ENCODE results near the gene CASP5.

CASP5 gene

GRCh38 chr11:105003151-105003550 lies 19.8 kb downstream of the CASP5 start:
- no peak for DNase-seq
- TF ChIP-seq GATA1 (IDR thresholded peaks at IDR 0.05; ENCODE audit: low read depth, low read length), result no peak
- no peak for TF ChIP-seq POLR2A (IDR thresholded peaks at IDR 0.05; ENCODE audit: low read length)

GRCh38 chr11:105000797-105001196 lies 22.2 kb downstream of the CASP5 start:
- DNase-seq, result peak; percentile 37 to 56
- TF ChIP-seq POLR2A (IDR thresholded peaks at IDR 0.05; ENCODE audit: low read length) (no peak), GATA1 (IDR thresholded peaks at IDR 0.05; ENCODE audit: low read depth, low read length) (no peak)

GRCh38 chr11:105000167-105000566 lies 22.8 kb downstream of the CASP5 start:
- peak; percentile 3 to 4 for DNase-seq
- TF ChIP-seq GATA1 (IDR thresholded peaks at IDR 0.05; ENCODE audit: low read depth, low read length) (no peak), POLR2A (IDR thresholded peaks at IDR 0.05; ENCODE audit: low read length) (no peak)

- DNase-seq, result no peak
- TF ChIP-seq GATA1 (IDR thresholded peaks at IDR 0.05; ENCODE audit: low read depth, low read length), result no peak
- no peak for TF ChIP-seq POLR2A (IDR thresholded peaks at IDR 0.05; ENCODE audit: low read length)
Observed at GRCh38 chr11:104999721-105000120, 23.2 kb downstream of the CASP5 start.

GRCh38 chr11:104997288-104997687 lies 25.7 kb downstream of the CASP5 start:
- TF ChIP-seq GATA1 (IDR thresholded peaks at IDR 0.05; ENCODE audit: low read depth, low read length) (no peak), POLR2A (IDR thresholded peaks at IDR 0.05; ENCODE audit: low read length) (no peak)

GRCh38 chr11:104995001-104995408 lies 28.0 kb downstream of the CASP5 start:
- TF ChIP-seq POLR2A (IDR thresholded peaks at IDR 0.05; ENCODE audit: low read length) (no peak), GATA1 (IDR thresholded peaks at IDR 0.05; ENCODE audit: low read depth, low read length) (no peak)
- DNase-seq, result no peak

More at GRCh38 chr11:104997288-104997687, 25.7 kb downstream of the CASP5 start:
- no peak for DNase-seq

- DNase-seq, result no peak
- TF ChIP-seq POLR2A (IDR thresholded peaks at IDR 0.05; ENCODE audit: low read length) (no peak), GATA1 (IDR thresholded peaks at IDR 0.05; ENCODE audit: low read depth, low read length) (no peak)
Observed at GRCh38 chr11:104992781-104993180, 30.2 kb downstream of the CASP5 start.

- no peak for TF ChIP-seq GATA1 (IDR thresholded peaks at IDR 0.05; ENCODE audit: low read depth, low read length)
- no peak for TF ChIP-seq POLR2A (IDR thresholded peaks at IDR 0.05; ENCODE audit: low read length)
- no peak for DNase-seq
Observed at GRCh38 chr11:104991994-104992393, 31.0 kb downstream of the CASP5 start.

GRCh38 chr11:104984808-104985207 lies 38.2 kb downstream of the CASP5 start:
- no peak for DNase-seq
- no peak for TF ChIP-seq POLR2A (IDR thresholded peaks at IDR 0.05; ENCODE audit: low read length)
- no peak for TF ChIP-seq GATA1 (IDR thresholded peaks at IDR 0.05; ENCODE audit: low read depth, low read length)

- TF ChIP-seq POLR2A (IDR thresholded peaks at IDR 0.05; ENCODE audit: low read length) (no peak), GATA1 (IDR thresholded peaks at IDR 0.05; ENCODE audit: low read depth, low read length) (no peak)
- DNase-seq, result no peak
Observed at GRCh38 chr11:104979839-104980238, 43.1 kb downstream of the CASP5 start.

- TF ChIP-seq GATA1 (IDR thresholded peaks at IDR 0.05; ENCODE audit: low read depth, low read length) (no peak), POLR2A (IDR thresholded peaks at IDR 0.05; ENCODE audit: low read length) (no peak)
- no peak for DNase-seq
Observed at GRCh38 chr11:104973616-104974015, 49.4 kb downstream of the CASP5 start.

GRCh38 chr11:104972924-104973323 lies 50.0 kb downstream of the CASP5 start:
- peak in 1 of 2 experiments; percentile 1 for DNase-seq

GRCh38 chr11:104970756-104971155 lies 52.2 kb downstream of the CASP5 start:
- DNase-seq, result no peak
- no peak for TF ChIP-seq POLR2A (IDR thresholded peaks at IDR 0.05; ENCODE audit: low read length)
- no peak for TF ChIP-seq GATA1 (IDR thresholded peaks at IDR 0.05; ENCODE audit: low read depth, low read length)

GRCh38 chr11:104968856-104969776 lies 53.9 kb downstream of the CASP5 start:
- TF ChIP-seq GATA1 (IDR thresholded peaks at IDR 0.05; ENCODE audit: low read depth, low read length), result no peak
- TF ChIP-seq POLR2A (IDR thresholded peaks at IDR 0.05; ENCODE audit: low read length), result no peak

GRCh38 chr11:104968355-104968855 lies 54.6 kb downstream of the CASP5 start, which contains the start of gene CASP4:
CASP4 (minus strand) TSS chr11:104968574; CDS start chr11:104968525, 49 bp downstream.
- peak; percentile 52 for TF ChIP-seq POLR2A (IDR thresholded peaks at IDR 0.05; ENCODE audit: low read length)
- no peak for TF ChIP-seq GATA1 (IDR thresholded peaks at IDR 0.05; ENCODE audit: low read depth, low read length)
- DNase-seq, result peak; percentile 45 to 47

More at GRCh38 chr11:104968856-104969776, 53.9 kb downstream of the CASP5 start:
- no peak for DNase-seq

Measured in erythroblast (primary cell).